Memory B cell (primary cell): ENCODE measurements around the gene C3orf33.
"Not testable (repeated sequence)": the region's sequence is repeated elsewhere in the genome, so short reads cannot be mapped to it uniquely, and the experiment has no call there.

ENCODE experiments used
- ATAC-seq: fragments of 150-1000 bp; cut with Tn5 transposase; 2 replicates; pipeline ENCODE4 v1.10.0; 2021; ENCODE audit warnings: low read depth, mild to moderate bottlenecking, moderate library complexity
- DNase-seq, 2 donors: peaks; one replicate each; pipeline ENCODE4 v3.0.0; 2022; ENCODE audit warnings: low spot score in 2 of 2
- H3K27ac Mint-ChIP-seq: one replicate; pipeline ENCODE4 v1.8.0; 2022; ENCODE audit warnings: mild to moderate bottlenecking, moderate library complexity, mixed read lengths
- H3K27me3 Mint-ChIP-seq: one replicate; pipeline ENCODE4 v1.8.0; 2022; ENCODE audit warnings: mixed read lengths
- H3K36me3 Mint-ChIP-seq: one replicate; pipeline ENCODE4 v1.8.0; 2022; ENCODE audit warnings: mild to moderate bottlenecking, mixed read lengths
- H3K4me1 Mint-ChIP-seq: one replicate; pipeline ENCODE4 v1.8.0; 2022; ENCODE audit warnings: mixed read lengths
- H3K4me3 Mint-ChIP-seq: one replicate; pipeline ENCODE4 v1.8.0; 2022; ENCODE audit warnings: mild to moderate bottlenecking, moderate library complexity, mixed read lengths
- H3K9me3 Mint-ChIP-seq: one replicate; pipeline ENCODE4 v1.8.0; 2022; ENCODE audit warnings: mixed read lengths

C3orf33 gene

GRCh38 chr3:155805802-155806618 lies at the start of gene C3orf33:
C3orf33 (minus strand) TSS chr3:155806278; CDS start chr3:155806252, 26 bp downstream.
- H3K4me1 Mint-ChIP-seq = peaks cover 8% of the 10 kb centered on the region
- ATAC-seq = peak; percentile 90

DNA sequence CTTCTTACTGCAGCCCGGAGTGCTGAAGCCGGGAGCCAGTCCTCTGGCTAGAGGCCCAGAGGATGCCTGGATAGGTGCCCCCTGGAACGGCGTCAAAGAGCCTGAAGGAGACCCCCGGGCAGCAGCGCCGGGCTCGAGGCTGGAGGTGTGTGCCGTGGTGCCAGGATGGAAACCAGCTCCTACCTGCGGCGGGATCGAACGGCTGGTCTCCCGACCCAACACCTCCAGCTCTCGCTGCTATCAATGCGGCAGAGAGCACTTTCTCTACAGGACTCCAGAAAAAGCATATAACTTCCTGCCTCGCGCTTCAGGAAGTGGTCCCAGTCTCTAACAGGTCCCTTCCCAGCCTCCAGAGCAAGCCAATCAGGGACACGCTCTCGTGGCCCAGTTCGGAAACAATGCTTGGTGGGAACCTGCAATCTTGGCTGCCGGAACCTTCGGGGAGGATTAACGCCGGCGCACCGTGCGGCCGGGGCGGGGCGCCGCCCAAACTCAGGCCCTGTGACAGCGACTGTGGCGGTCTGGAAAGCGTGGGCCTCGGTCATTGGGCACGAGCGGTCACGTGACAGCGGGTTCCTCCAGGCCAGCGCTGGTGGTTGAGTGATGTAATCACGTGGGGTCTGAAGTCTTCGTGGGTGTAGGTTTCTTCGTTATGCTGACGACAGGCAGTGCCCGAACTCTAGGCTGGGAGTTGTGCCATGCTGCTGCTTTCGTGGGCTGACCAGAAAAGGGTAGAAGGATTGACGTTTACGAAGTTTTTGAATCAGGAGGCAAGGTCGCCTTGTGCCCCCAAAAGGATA lies 48.3 kb upstream of the C3orf33 start, which contains the start of gene SLC33A1:
TSS of gene SLC33A1 (minus strand) at position 287 of the 800 bp plus-strand sequence. CDS start 430 bp downstream, outside the sequence.
- Mint-ChIP-seq H3K36me3 (peaks cover 2% of the 10 kb centered on the region), H3K4me3 (peak within 1 kb of the TSS; percentile 94), H3K4me1 (peaks cover 20% of the 10 kb centered on the region), H3K9me3 (no peaks in the 10 kb centered on the region), H3K27ac (peak within 1 kb of the TSS; percentile 98), H3K27me3 (no peaks in the 10 kb centered on the region)
- DNase-seq (peak; percentile 96 to 98), ATAC-seq (peak; percentile 90)

More at GRCh38 chr3:155805802-155806618, at the start of gene C3orf33:
- H3K27me3 Mint-ChIP-seq = peaks cover 7% of the 10 kb centered on the region
- DNase-seq = peak; percentile 67 to 80
- H3K36me3 Mint-ChIP-seq = peaks cover 2% of the 10 kb centered on the region
- H3K27ac Mint-ChIP-seq = peak within 1 kb of the TSS; percentile 91
- peak within 1 kb of the TSS; percentile 89 for H3K4me3 Mint-ChIP-seq
- no peaks in the 10 kb centered on the region for H3K9me3 Mint-ChIP-seq

- peak overlapping the region; percentile 94 for H3K4me3 Mint-ChIP-seq
- H3K27me3 Mint-ChIP-seq = no peaks in the 10 kb centered on the region
- peaks cover 22% of the 10 kb centered on the region for H3K4me1 Mint-ChIP-seq
- ATAC-seq (no peak), DNase-seq (peak in 1 of 2 donors; percentile 30)
- peaks cover 2% of the 10 kb centered on the region for H3K36me3 Mint-ChIP-seq
- H3K9me3 Mint-ChIP-seq = no peaks in the 10 kb centered on the region
- peak overlapping the region; percentile 98 for H3K27ac Mint-ChIP-seq
These were observed 47.4 kb upstream of the C3orf33 start for GRCh38 chr3:155853214-155854140.

- Mint-ChIP-seq H3K4me3 (peak overlapping the region; percentile 94), H3K27ac (no peak overlapping the region), H3K36me3 (peaks cover 6% of the 10 kb centered on the region), H3K9me3 (no peaks in the 10 kb centered on the region), H3K4me1 (peaks cover 27% of the 10 kb centered on the region), H3K27me3 (no peaks in the 10 kb centered on the region)
- ATAC-seq (no peak), DNase-seq (no peak)
These were observed 46.3 kb upstream of the C3orf33 start for GRCh38 chr3:155852341-155852740.

- H3K4me3 Mint-ChIP-seq, DNase-seq, H3K9me3 Mint-ChIP-seq, H3K27ac Mint-ChIP-seq, H3K27me3 Mint-ChIP-seq, H3K36me3 Mint-ChIP-seq, ATAC-seq: not testable (repeated sequence)
- peaks cover 28% of the 10 kb centered on the region for H3K4me1 Mint-ChIP-seq
These were observed 43.3 kb upstream of the C3orf33 start for GRCh38 chr3:155849404-155849803.

DNA sequence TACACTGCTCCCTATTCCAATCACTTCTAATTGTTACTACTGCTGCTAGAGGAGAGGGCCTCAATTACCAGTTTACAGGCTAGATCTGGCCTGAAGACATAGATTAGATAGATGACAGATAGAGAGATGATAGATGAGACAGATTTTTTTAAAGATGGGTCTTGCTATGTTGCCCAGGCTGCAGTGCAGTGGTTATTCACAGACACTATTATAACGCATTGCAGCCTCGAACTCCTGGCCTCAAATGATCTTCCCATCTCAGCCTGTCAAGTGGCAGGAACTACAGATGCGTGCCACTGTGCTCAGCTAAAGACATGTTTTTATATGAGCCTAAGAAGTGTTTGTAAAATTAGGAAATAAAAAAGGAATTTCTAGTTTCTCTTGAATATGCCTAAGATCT lies 41.9 kb upstream of the C3orf33 start:
- Mint-ChIP-seq H3K27me3 (no peaks in the 10 kb centered on the region), H3K9me3 (no peaks in the 10 kb centered on the region), H3K4me1 (peaks cover 22% of the 10 kb centered on the region), H3K36me3 (peaks cover 7% of the 10 kb centered on the region), H3K4me3 (no peak overlapping the region), H3K27ac (no peak overlapping the region)
- ATAC-seq = no peak
- no peak for DNase-seq

GRCh38 chr3:155846119-155846518 lies 40.0 kb upstream of the C3orf33 start:
- DNase-seq (no peak), ATAC-seq (no peak)
- H3K27ac Mint-ChIP-seq = no peak overlapping the region
- peaks cover 5% of the 10 kb centered on the region for H3K36me3 Mint-ChIP-seq
- H3K9me3 Mint-ChIP-seq = no peaks in the 10 kb centered on the region
- H3K4me1 Mint-ChIP-seq = peaks cover 12% of the 10 kb centered on the region
- no peak overlapping the region for H3K4me3 Mint-ChIP-seq
- no peaks in the 10 kb centered on the region for H3K27me3 Mint-ChIP-seq

DNA sequence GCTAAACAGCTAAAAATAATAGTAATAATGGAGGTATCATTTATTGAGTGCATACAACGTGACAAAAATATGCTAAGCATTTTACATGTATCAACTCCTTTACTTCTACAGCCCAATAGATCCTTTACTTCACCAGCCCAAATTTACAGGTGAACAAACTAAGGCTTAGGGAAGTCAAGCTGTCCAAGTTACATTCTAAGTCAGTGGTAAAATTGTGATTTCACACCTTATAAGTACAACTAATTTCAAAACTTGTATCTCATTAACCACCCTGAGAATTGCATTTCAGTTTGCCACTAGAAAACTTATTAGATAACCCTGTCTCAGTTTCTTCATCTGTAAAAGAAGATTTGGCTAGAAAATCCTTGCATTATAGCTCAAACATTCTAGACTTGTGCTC lies 37.5 kb upstream of the C3orf33 start:
- Mint-ChIP-seq H3K27ac (peak overlapping the region; percentile 60), H3K4me1 (peaks cover 12% of the 10 kb centered on the region), H3K27me3 (no peaks in the 10 kb centered on the region), H3K9me3 (no peaks in the 10 kb centered on the region), H3K36me3 (peaks cover 5% of the 10 kb centered on the region), H3K4me3 (no peak overlapping the region)
- no peak for DNase-seq
- no peak for ATAC-seq

DNA sequence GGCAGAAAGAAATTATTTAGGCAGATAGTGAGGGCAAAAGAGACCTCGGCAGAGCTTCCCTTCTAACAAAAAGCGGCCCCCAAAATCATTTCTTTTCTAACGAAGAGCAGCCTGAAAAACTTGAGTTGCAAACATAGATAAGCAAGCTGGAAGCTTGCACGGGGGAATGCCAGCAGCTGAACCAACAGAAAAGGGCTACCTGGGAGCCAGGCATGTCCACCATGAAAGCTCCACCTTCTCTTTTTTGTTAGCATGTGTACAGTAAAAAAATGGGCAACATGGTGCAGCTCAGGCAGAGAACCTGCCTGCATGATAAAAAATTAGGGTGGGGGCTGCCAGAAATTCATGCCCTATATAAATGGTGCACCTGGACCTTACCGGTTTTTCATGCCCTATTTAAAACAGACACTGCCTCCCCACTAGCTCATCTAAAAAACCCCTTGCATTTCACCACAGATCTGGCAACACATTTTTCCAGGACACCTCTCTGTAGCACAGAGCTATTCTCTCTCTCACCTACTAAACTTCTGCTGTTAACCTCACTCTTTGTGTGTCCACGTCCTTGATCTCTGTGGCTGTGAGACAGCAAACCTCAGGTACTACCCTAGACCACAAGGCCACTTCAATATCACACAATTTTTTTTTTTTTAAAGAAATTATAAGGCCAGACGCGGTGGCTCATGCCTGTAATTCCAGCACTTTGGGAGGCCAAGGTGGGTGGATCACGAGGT lies 29.4 kb upstream of the C3orf33 start:
- Mint-ChIP-seq H3K4me1 (no peaks in the 10 kb centered on the region), H3K9me3 (no peaks in the 10 kb centered on the region), H3K27me3 (no peaks in the 10 kb centered on the region), H3K36me3 (peaks cover 9% of the 10 kb centered on the region), H3K27ac (no peak overlapping the region), H3K4me3 (no peak overlapping the region)
- ATAC-seq (no peak), DNase-seq (no peak)

DNA sequence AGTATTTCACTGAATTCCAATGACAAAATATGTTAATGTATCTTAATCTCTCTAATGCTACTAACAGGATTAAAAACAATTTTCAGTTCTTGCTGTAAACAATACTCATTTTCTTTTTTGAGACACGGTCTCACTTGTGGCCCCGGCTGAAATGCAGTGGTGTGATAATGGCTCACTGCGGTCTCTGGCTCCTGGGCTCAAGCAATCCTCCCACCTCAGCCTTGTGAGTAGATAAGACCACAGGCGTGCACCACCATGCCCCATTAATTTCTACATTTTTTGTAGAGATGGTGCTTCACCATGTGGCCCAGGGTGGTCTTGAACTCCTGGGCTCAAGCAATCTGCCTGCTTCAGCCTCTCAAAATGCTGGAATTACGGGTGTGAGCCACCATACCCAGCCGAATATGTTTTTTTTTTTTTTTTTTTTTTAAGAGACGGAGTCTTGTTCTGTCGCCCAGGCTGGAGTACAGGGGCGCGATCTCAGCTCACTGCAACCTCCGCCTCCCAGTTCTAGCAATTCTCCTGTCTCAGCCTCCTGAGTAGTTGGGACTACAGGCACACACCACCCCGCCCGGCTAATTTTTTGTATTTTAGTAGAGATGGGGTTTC lies 22.5 kb upstream of the C3orf33 start:
- not testable (repeated sequence) for H3K27ac Mint-ChIP-seq, H3K36me3 Mint-ChIP-seq, H3K4me1 Mint-ChIP-seq

DNA sequence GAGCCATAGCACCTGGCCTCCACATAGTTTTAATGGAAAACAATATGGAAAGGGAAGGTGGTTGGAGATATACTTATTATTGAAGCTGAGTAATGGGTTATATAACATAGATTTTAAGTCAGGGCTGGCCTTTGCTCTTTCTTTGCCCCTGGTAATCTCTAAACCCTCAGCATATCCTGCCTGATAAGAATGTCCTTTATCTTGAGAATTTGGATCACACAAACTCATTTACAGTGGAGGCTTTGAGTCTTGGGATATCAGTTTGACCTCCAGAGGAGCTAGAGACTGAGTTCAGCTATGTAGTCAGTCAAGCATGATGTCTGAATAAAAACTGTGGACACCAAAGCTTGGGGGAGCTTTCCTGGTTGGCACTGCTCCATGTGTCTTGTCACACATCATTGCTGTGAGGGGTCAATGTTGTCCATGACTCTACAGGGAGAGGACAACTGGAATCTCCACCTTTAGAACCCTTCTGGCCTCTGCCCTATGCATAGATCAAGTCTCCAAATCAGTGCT lies 9.0 kb upstream of the C3orf33 start:
- H3K36me3 Mint-ChIP-seq = peaks cover 4% of the 10 kb centered on the region
- no peak overlapping the region for H3K4me3 Mint-ChIP-seq
- peaks cover 5% of the 10 kb centered on the region for H3K27me3 Mint-ChIP-seq
- H3K9me3 Mint-ChIP-seq = no peaks in the 10 kb centered on the region
- H3K4me1 Mint-ChIP-seq = no peaks in the 10 kb centered on the region
- DNase-seq (no peak), ATAC-seq (no peak)
- H3K27ac Mint-ChIP-seq = no peak overlapping the region

More for the DNA sequence above, 22.5 kb upstream of the C3orf33 start:
- H3K9me3 Mint-ChIP-seq, DNase-seq, H3K27me3 Mint-ChIP-seq, ATAC-seq, H3K4me3 Mint-ChIP-seq: not testable (repeated sequence)

GRCh38 chr3:155813224-155813623 lies 7.1 kb upstream of the C3orf33 start:
- not testable (repeated sequence) for ATAC-seq, H3K9me3 Mint-ChIP-seq, H3K27me3 Mint-ChIP-seq, H3K4me1 Mint-ChIP-seq, H3K27ac Mint-ChIP-seq, H3K36me3 Mint-ChIP-seq, DNase-seq, H3K4me3 Mint-ChIP-seq
